Uterus (tissue), 4 donors: ENCODE measurements around the gene NCAPD2. TPM values are rescaled to one million over a fixed set of nuclear protein-coding genes. Genes with fewer than 3 reads are reported as not detected.

ENCODE experiments used
- DNase-seq, 2 donors: peaks; one replicate each; pipeline ENCODE4 v3.0.0-alpha.2; 2019 to 2020
- H3K27ac ChIP-seq, 2 donors: fragments of 200-600 bp; sonication (generic); 1 replicate in 1 of 2; 2 replicates in 1 of 2; pipeline ENCODE4 v1.5.1; 2016 to 2018
- H3K27me3 ChIP-seq, 2 donors: fragments of 200-600 bp; sonication (generic); one replicate each; pipeline ENCODE4 v1.5.1; 2018 to 2019; ENCODE audit warnings: control low read depth in 1 of 2
- H3K36me3 ChIP-seq, 2 donors: fragments of 200-600 bp; sonication (generic); one replicate each; pipeline ENCODE4 v1.5.1; 2019; ENCODE audit warnings: control low read depth in 1 of 2
- H3K4me1 ChIP-seq, 2 donors: fragments of 200-600 bp; sonication (generic); one replicate each; pipeline ENCODE4 v1.5.1; 2018 to 2019; ENCODE audit warnings: control low read depth in 1 of 2
- H3K4me3 ChIP-seq, 2 donors: fragments of 200-600 bp; sonication (generic); 1 replicate in 1 of 2; 2 replicates in 1 of 2; pipeline ENCODE4 v1.5.1; 2018 to 2019; ENCODE audit warnings: mild to moderate bottlenecking in 1 of 2
- H3K9me3 ChIP-seq, 2 donors: fragments of 200-600 bp; sonication (generic); one replicate each; pipeline ENCODE4 v1.5.1; 2019; ENCODE audit warnings: control low read depth in 1 of 2
- POLR2A ChIP-seq, 2 donors: fragments of 450-650 bp; IDR thresholded peaks; one replicate each; pipeline ENCODE4 v1.6.1; 2016; ENCODE audit warnings: antibody characterized with exemption in 2 of 2, mild to moderate bottlenecking in 1 of 2, moderate library complexity in 1 of 2
- intact Hi-C: fragments of 100-400 bp; cut with DNase I; formaldehyde crosslinking; loops from one replicate; pipeline ENCODE4 v1.15.1; 2023; ENCODE audit warnings: low total_unique reads
- total RNA-seq, 4 donors: library from RNA; depleted of rRNA in 3 of 4; stranded (reverse); fragments of >200 nt in 3 of 4; gene quantifications; one replicate each; pipeline versions ENCODE4 v1.1.0 to v1.2.4, GENCODE V29; 2014 to 2023
- TF ChIP-seq, protein P1 (sequence below), 4 experiments: fragments of 200-600 bp in 2 of 4; fragments of 450-650 bp in 2 of 4; sonication (generic) in 2 of 4; IDR thresholded peaks; one replicate each; pipeline ENCODE4 v1.5.1; 2016 to 2019; ENCODE audit warnings: antibody characterized with exemption in 4 of 4, mild to moderate bottlenecking in 2 of 4, moderate library complexity in 1 of 4
- donor health status: DM: yes; HTN: yes; CAD: no.

NCAPD2 gene
- total RNA-seq, 4 donors from 2014 or later = 2.8 to 145 (median 19.3) TPM

DNA sequence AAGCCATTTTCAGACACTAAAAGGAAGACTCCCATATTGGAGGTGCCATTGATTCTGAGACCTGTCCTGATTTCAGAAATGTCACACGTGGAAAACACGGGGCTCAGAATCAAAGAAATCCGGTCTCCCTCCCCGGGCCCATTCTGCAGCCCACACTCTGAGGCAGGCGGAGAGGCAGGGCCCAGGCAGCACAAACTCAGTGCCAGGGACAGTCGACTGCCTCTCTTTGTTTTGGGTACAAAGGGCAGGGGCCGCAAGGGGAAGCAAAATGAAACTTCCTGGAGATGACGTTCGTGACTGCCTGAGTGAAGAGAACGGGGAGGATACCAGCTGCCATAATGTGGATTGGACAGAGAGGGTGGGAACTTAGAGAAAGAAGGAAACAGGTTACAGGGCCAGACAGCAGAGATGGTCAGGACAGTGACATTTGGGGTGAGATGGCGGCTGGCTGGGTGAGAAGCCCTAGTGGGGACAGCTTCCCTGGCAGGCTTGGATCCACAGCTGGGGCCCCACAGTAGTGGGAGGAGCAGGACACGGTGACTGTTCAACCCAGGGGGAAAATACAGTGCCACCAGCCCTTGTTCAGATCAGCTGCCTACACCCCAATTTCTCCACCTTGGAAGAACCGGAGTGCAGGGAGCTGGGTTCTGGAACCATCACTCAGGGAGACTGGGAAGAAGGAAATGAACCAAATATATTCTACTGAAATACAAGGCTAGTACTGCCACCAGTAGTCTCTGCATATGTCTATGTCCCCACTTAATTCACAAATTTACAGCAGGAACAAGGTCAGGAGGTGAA, 48.5 kb downstream of the NCAPD2 start:
- intact Hi-C loops = no loop called here
- H3K4me3 ChIP-seq = no peak overlapping the region
- H3K4me1 ChIP-seq = peaks cover 3 to 13% of the 10 kb centered on the region in 2 donors
- no peak for DNase-seq
- no peaks in the 10 kb centered on the region for H3K27me3 ChIP-seq
- TF ChIP-seq, protein P1, sequence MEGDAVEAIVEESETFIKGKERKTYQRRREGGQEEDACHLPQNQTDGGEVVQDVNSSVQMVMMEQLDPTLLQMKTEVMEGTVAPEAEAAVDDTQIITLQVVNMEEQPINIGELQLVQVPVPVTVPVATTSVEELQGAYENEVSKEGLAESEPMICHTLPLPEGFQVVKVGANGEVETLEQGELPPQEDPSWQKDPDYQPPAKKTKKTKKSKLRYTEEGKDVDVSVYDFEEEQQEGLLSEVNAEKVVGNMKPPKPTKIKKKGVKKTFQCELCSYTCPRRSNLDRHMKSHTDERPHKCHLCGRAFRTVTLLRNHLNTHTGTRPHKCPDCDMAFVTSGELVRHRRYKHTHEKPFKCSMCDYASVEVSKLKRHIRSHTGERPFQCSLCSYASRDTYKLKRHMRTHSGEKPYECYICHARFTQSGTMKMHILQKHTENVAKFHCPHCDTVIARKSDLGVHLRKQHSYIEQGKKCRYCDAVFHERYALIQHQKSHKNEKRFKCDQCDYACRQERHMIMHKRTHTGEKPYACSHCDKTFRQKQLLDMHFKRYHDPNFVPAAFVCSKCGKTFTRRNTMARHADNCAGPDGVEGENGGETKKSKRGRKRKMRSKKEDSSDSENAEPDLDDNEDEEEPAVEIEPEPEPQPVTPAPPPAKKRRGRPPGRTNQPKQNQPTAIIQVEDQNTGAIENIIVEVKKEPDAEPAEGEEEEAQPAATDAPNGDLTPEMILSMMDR (IDR thresholded peaks at IDR 0.05) = no peak
- TF ChIP-seq POLR2A (IDR thresholded peaks at IDR 0.05) = no peak
- no peaks in the 10 kb centered on the region for H3K36me3 ChIP-seq
- no peaks in the 10 kb centered on the region for H3K9me3 ChIP-seq
- H3K27ac ChIP-seq = no peak overlapping the region

DNA sequence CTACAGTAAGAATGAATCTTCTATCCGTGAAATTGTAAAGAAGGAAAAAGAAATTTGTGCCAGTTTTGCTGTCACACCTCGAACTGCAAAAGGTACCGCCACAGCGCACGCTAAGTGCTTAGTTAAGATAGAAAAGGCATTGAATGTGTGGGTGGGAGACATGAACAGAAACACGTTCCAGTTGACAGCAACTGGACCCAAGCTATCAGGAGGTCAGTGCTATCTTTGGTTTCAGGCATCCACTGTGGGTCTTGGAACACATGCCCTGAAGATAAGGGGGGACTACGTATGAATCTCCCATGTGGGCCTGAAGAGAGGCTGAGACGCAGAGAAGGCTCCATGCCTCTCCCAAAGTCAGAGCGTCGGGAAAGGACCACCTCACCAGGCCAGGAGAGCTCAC, 52.1 kb downstream of the NCAPD2 start:
- no peak overlapping the region for H3K4me3 ChIP-seq
- intact Hi-C loops = no loop called here
- no peaks in the 10 kb centered on the region for H3K36me3 ChIP-seq
- no peaks in the 10 kb centered on the region for H3K27me3 ChIP-seq
- H3K27ac ChIP-seq = no peak overlapping the region
- no peaks in the 10 kb centered on the region for H3K9me3 ChIP-seq
- H3K4me1 ChIP-seq = peaks cover 13 to 29% of the 10 kb centered on the region in 2 donors
- DNase-seq = no peak
- TF ChIP-seq, protein P1 (IDR thresholded peaks at IDR 0.05) = no peak

DNA sequence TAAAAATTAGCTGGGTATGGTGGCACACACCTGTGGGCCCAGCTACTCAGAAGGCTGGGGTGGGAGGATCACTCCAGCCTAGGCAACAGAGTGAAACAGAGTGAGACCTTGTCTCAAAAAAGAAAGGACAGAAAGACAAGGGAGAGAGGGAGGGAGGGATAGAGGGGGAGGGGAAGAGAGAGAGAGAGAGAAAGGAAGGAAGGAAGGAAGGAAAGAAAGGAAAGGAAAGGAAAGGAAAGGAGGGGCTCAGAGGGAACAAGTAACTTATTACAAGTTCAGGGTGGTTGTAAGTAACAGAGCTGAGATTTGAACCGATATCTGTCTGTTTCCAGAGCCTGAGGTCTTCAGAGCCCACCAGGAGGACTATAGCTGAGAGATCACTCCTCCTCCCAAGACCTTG, 53.7 kb downstream of the NCAPD2 start:
- H3K4me1 ChIP-seq = peaks cover 20 to 37% of the 10 kb centered on the region in 2 donors
- intact Hi-C loops = no loop called here
- TF ChIP-seq POLR2A (IDR thresholded peaks at IDR 0.05) = no peak
- TF ChIP-seq, protein P1 (IDR thresholded peaks at IDR 0.05) = no peak

DNA sequence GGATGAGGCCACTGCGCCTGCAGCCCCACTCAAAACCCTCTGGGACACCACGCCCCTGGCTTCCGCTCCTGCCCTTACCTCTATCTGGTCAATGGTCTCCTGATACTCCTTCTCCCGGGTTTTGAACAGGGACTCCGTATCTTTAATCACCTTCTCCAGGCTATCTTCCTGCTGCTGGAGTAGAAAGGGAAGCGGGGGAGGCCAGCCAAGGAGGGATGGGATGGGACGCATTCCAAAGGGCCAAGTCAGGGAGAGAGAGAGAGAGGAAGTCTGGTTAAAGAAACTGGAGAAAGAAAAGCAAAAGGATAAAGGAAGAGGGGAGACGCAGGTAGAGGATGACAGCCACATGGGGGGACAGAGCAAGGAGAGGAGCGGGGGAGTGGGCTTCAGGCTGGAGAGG, 54.1 kb downstream of the NCAPD2 start:
- Histone ChIP-seq H3K9me3 (no peaks in the 10 kb centered on the region), H3K27ac (peak overlapping the region; percentile 87 to 93), H3K36me3 (no peaks in the 10 kb centered on the region), H3K4me1 (peaks cover 24 to 41% of the 10 kb centered on the region in 2 donors), H3K4me3 (no peak overlapping the region), H3K27me3 (no peaks in the 10 kb centered on the region)
- DNase-seq = peak; percentile 83 to 87
- intact Hi-C loops = no loop called here
- TF ChIP-seq, protein P1 (IDR thresholded peaks at IDR 0.05) = no peak
- TF ChIP-seq POLR2A (IDR thresholded peaks at IDR 0.05) = no peak

More for the DNA sequence above, 53.7 kb downstream of the NCAPD2 start:
- no peaks in the 10 kb centered on the region for H3K36me3 ChIP-seq
- H3K27me3 ChIP-seq = no peaks in the 10 kb centered on the region
- H3K4me3 ChIP-seq = no peak overlapping the region
- peak overlapping the region; percentile 87 to 93 for H3K27ac ChIP-seq
- no peak for DNase-seq
- H3K9me3 ChIP-seq = no peaks in the 10 kb centered on the region

DNA sequence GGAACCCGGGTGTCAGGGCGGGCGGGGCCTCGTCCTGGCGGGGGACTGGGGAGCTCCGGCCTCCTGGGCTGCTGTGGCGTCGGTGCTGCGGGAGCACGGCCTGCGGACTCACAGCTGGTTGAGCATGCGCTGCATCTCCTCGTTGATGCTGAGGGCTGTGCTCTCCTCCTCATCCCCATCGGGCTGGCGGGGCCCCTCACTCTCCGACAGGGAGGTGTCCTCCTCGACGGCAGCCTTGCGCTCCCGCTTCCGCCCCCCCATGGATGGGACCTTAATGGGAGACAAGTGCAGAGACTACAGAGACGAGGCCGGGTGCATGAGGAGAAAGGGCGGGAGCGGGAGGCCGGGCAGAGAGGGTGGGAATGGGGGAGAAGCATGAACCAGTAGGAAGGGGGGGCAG, 54.7 kb downstream of the NCAPD2 start:
- Histone ChIP-seq H3K4me1 (peaks cover 24 to 47% of the 10 kb centered on the region in 2 donors), H3K36me3 (no peaks in the 10 kb centered on the region), H3K27me3 (no peaks in the 10 kb centered on the region), H3K27ac (peak overlapping the region; percentile 87 to 93), H3K4me3 (no peak overlapping the region), H3K9me3 (no peaks in the 10 kb centered on the region)
- DNase-seq = no peak
- intact Hi-C loops = no loop called here
- TF ChIP-seq, protein P1 (IDR thresholded peaks at IDR 0.05) = no peak
